Stimulated activated CD4-positive, alpha-beta T cell treated with anti-CD3 and anti-CD28 coated beads, Interleukin-2, amount 100 ng/mL, for 24 hours (primary cell): ENCODE measurements around the gene MIXL1.
"Not testable (repeated sequence)": the region's sequence is repeated elsewhere in the genome, so short reads cannot be mapped to it uniquely, and the experiment has no call there.

Experiments
- DNase-seq, 2 donors: peaks; one replicate each; pipeline ENCODE4 v3.0.0-alpha.2; 2020

Gene MIXL1

GRCh38 chr1:226223157-226223785, at the start of gene MIXL1:
Gene MIXL1 (plus strand): TSS chr1:226223664. CDS start chr1:226223682, 18 bp downstream.
- peak in 1 of 2 donors; percentile 17 for DNase-seq

GRCh38 chr1:226176870-226177269, 46.6 kb upstream of the MIXL1 start:
- no peak for DNase-seq

GRCh38 chr1:226181996-226182714, 41.3 kb upstream of the MIXL1 start:
- DNase-seq = no peak

- no peak for DNase-seq
These were observed 38.1 kb upstream of the MIXL1 start for GRCh38 chr1:226185141-226186036.

- DNase-seq = peak; percentile 83 to 86
These were observed 37.1 kb upstream of the MIXL1 start, which contains the start of gene ACBD3 for GRCh38 chr1:226186124-226187018. Gene ACBD3 (minus strand): TSS chr1:226186741. CDS start chr1:226186675, 66 bp downstream.

GRCh38 chr1:226187019-226187322, 36.5 kb upstream of the MIXL1 start:
- no peak for DNase-seq

GRCh38 chr1:226187380-226187779, 36.1 kb upstream of the MIXL1 start:
- no peak for DNase-seq

- no peak for DNase-seq
These were observed 28.3 kb upstream of the MIXL1 start for GRCh38 chr1:226195144-226195543.

GRCh38 chr1:226199971-226200370, 23.5 kb upstream of the MIXL1 start:
- DNase-seq = no peak

GRCh38 chr1:226201029-226201593, 22.4 kb upstream of the MIXL1 start:
- DNase-seq = no peak

GRCh38 chr1:226202246-226202645, 21.2 kb upstream of the MIXL1 start:
- no peak for DNase-seq

GRCh38 chr1:226202666-226203065, 20.8 kb upstream of the MIXL1 start:
- DNase-seq = not testable (repeated sequence)

- DNase-seq = no peak
These were observed 20.2 kb upstream of the MIXL1 start for GRCh38 chr1:226203240-226203639.

- DNase-seq = no peak
These were observed 19.8 kb upstream of the MIXL1 start for GRCh38 chr1:226203655-226204054.

GRCh38 chr1:226204198-226204597, 19.3 kb upstream of the MIXL1 start:
- no peak for DNase-seq

GRCh38 chr1:226207048-226207447, 16.4 kb upstream of the MIXL1 start:
- no peak for DNase-seq

- DNase-seq = no peak
These were observed 14.0 kb upstream of the MIXL1 start for GRCh38 chr1:226209307-226210059.

- DNase-seq = no peak
These were observed 12.8 kb upstream of the MIXL1 start for GRCh38 chr1:226210571-226211176.

- no peak for DNase-seq
These were observed 12.2 kb upstream of the MIXL1 start for GRCh38 chr1:226211181-226211821.

GRCh38 chr1:226212545-226212944, 10.9 kb upstream of the MIXL1 start:
- no peak for DNase-seq
